ENCODE data around the gene UBR3. TPM values are rescaled to one million over a fixed set of nuclear protein-coding genes. Genes with fewer than 3 reads are reported as not detected.

UBR3 gene
- total RNA-seq, 1 experiment from 2014 or later = 48.9 TPM

GRCh38 chr2:169999054-169999453, 171.8 kb downstream of the UBR3 start:
- Histone ChIP-seq H3K36me3 (ENCODE audit: insufficient read depth, low read length, poor library complexity, severe bottlenecking) (no peaks in the 10 kb centered on the region), H3K4me1 (ENCODE audit: insufficient read depth, low read length, poor library complexity, severe bottlenecking) (peaks cover 13% of the 10 kb centered on the region), H3K27me3 (replicated peaks; ENCODE audit: insufficient read depth, low read depth, low read length, poor library complexity) (no peaks in the 10 kb centered on the region), H3K27ac (ENCODE audit: low read depth, low read length, poor library complexity, severe bottlenecking) (no peak overlapping the region), H3K4me3 (ENCODE audit: low read depth, low read length, poor library complexity, severe bottlenecking) (no peak overlapping the region), H3K9me3 (ENCODE audit: low read depth, low read length, poor library complexity, severe bottlenecking) (no peaks in the 10 kb centered on the region)
- intact Hi-C loops (cut with micrococcal nuclease; ENCODE audit: unreplicated experiment) = no loop called here
- ChIA-PET CTCF (no interaction called here), POLR2A (ENCODE audit: low non-redundant PET) (no interaction called here)
- peak; percentile 46 for DNase-seq (ENCODE audit: low spot score)
- TF ChIP-seq EZH2 (IDR thresholded peaks at IDR 0.05; ENCODE audit: borderline replicate concordance, low read depth, low read length, poor library complexity, severe bottlenecking) (no peak), CTCF (conservative IDR thresholded peaks at IDR 0.05; ENCODE audit: low read depth, low read length) (no peak)
- no TSS peak for BruUV-seq (replicated peaks)

- H3K9me3 ChIP-seq (ENCODE audit: low read depth, low read length, poor library complexity, severe bottlenecking) = no peaks in the 10 kb centered on the region
- DNase-seq (ENCODE audit: low spot score) = no peak
- POLR2A ChIA-PET (ENCODE audit: low non-redundant PET) = no interaction called here
- no peak for TF ChIP-seq EZH2 (IDR thresholded peaks at IDR 0.05; ENCODE audit: borderline replicate concordance, low read depth, low read length, poor library complexity, severe bottlenecking)
- CTCF ChIA-PET = interaction anchor here (0.6 kb wide), 1 partner anchor 70 kb away, joined by 7 read pairs; no protein-coding TSS in a partner anchor
- BruUV-seq (replicated peaks) = no TSS peak
- H3K4me3 ChIP-seq (ENCODE audit: low read depth, low read length, poor library complexity, severe bottlenecking) = no peak overlapping the region
- H3K27ac ChIP-seq (ENCODE audit: low read depth, low read length, poor library complexity, severe bottlenecking) = no peak overlapping the region
- H3K27me3 ChIP-seq (replicated peaks; ENCODE audit: insufficient read depth, low read depth, low read length, poor library complexity) = no peaks in the 10 kb centered on the region
- H3K4me1 ChIP-seq (ENCODE audit: insufficient read depth, low read length, poor library complexity, severe bottlenecking) = peaks cover 13% of the 10 kb centered on the region
- no peaks in the 10 kb centered on the region for H3K36me3 ChIP-seq (ENCODE audit: insufficient read depth, low read length, poor library complexity, severe bottlenecking)
- intact Hi-C loops (cut with micrococcal nuclease; ENCODE audit: unreplicated experiment) = no loop called here
Observed at GRCh38 chr2:170002096-170002495, 174.8 kb downstream of the UBR3 start.

- TF ChIP-seq EZH2 (IDR thresholded peaks at IDR 0.05; ENCODE audit: borderline replicate concordance, low read depth, low read length, poor library complexity, severe bottlenecking) (no peak), CTCF (conservative IDR thresholded peaks at IDR 0.05; ENCODE audit: low read depth, low read length) (peak; percentile 49)
- POLR2A ChIA-PET (ENCODE audit: low non-redundant PET) = interaction anchor here (0.7 kb wide), 1 partner anchor 320 kb away, joined by 3 read pairs; no protein-coding TSS in a partner anchor
- DNase-seq (ENCODE audit: low spot score) = peak; percentile 12
Observed at GRCh38 chr2:170005702-170006101, 178.4 kb downstream of the UBR3 start.

More at GRCh38 chr2:170005702-170006101, 178.4 kb downstream of the UBR3 start:
- Histone ChIP-seq H3K27me3 (replicated peaks; ENCODE audit: insufficient read depth, low read depth, low read length, poor library complexity) (no peaks in the 10 kb centered on the region), H3K4me3 (ENCODE audit: low read depth, low read length, poor library complexity, severe bottlenecking) (no peak overlapping the region), H3K4me1 (ENCODE audit: insufficient read depth, low read length, poor library complexity, severe bottlenecking) (no peaks in the 10 kb centered on the region), H3K9me3 (ENCODE audit: low read depth, low read length, poor library complexity, severe bottlenecking) (no peaks in the 10 kb centered on the region), H3K36me3 (ENCODE audit: insufficient read depth, low read length, poor library complexity, severe bottlenecking) (no peaks in the 10 kb centered on the region), H3K27ac (ENCODE audit: low read depth, low read length, poor library complexity, severe bottlenecking) (no peak overlapping the region)
- CTCF ChIA-PET = no interaction called here
- intact Hi-C loops (cut with micrococcal nuclease; ENCODE audit: unreplicated experiment) = no loop called here
- BruUV-seq (replicated peaks) = no TSS peak

Data from A673 (cell line).